HEK293 (cell line): ENCODE results near the gene YOD1.

ENCODE experiments used
- CTCF ChIA-PET: fragments of 350-600 bp; formaldehyde crosslinking; extraction: SDS; loops from one replicate; lab custom pipeline; 2021; ENCODE audit warnings: antibody characterized with exemption; lab: Yijun Ruan, JAX
- POLR2A ChIA-PET: fragments of 300-600 bp; formaldehyde crosslinking; extraction: SDS; loops from one replicate; lab custom pipeline; 2020; ENCODE audit warnings: antibody characterized with exemption, inconsistent platforms; lab: Yijun Ruan, JAX
- H3K27ac ChIP-seq: fragments of 200-500 bp; sonication (Bioruptor generic); 2 replicates; pipeline ENCODE4 v1.5.1; 2014; ENCODE audit warnings: low read depth, low read length, control low read depth, inconsistent platforms; ENCODE audit errors: extremely low read depth
- H3K36me3 ChIP-seq, 2 experiments: fragments of 200-500 bp in 1 of 2; sonication (Bioruptor generic) in 1 of 2; 1 replicate in 1 of 2; 2 replicates in 1 of 2; pipeline ENCODE4 v1.5.1; 2014 to 2017; ENCODE audit warnings: inconsistent platforms in 2 of 2, low read length in 2 of 2; ENCODE audit not compliant: control insufficient read depth in 2 of 2, insufficient read depth in 1 of 2
- H3K4me1 ChIP-seq: fragments of 200-500 bp; sonication (Bioruptor generic); 2 replicates; pipeline ENCODE4 v1.5.1; 2014; ENCODE audit warnings: mild to moderate bottlenecking, low read length, inconsistent platforms; ENCODE audit not compliant: control insufficient read depth, insufficient read depth
- H3K4me3 ChIP-seq: 2 replicates; pipeline ENCODE4 v1.5.1; 2011; ENCODE audit warnings: low read depth, mild to moderate bottlenecking, control low read depth, low read length, moderate library complexity
- H3K9me3 ChIP-seq: fragments of 200-500 bp; sonication (Bioruptor generic); 2 replicates; pipeline ENCODE4 v1.5.1; 2014; ENCODE audit warnings: low read depth, low read length, inconsistent platforms; ENCODE audit not compliant: control insufficient read depth, insufficient read depth
- ATF2 ChIP-seq: fragments of 450-650 bp; formaldehyde crosslinking; IDR thresholded peaks from 2 replicates; pipeline ENCODE4 v1.5.1; 2016; ENCODE audit warnings: missing biosample characterization, missing genetic modification characterization, low read depth
- GLIS1 ChIP-seq: fragments of 450-650 bp; formaldehyde crosslinking; IDR thresholded peaks from 2 replicates; pipeline ENCODE4 v1.5.1; 2016; ENCODE audit warnings: missing biosample characterization, missing genetic modification characterization
- MZF1 ChIP-seq: fragments of 450-650 bp; formaldehyde crosslinking; IDR thresholded peaks from 2 replicates; pipeline ENCODE4 v1.5.1; 2017; ENCODE audit warnings: missing biosample characterization, missing genetic modification characterization, borderline replicate concordance
- PATZ1 ChIP-seq: fragments of 450-650 bp; formaldehyde crosslinking; IDR thresholded peaks from 2 replicates; pipeline ENCODE4 v1.5.1; 2016; ENCODE audit warnings: missing biosample characterization, missing genetic modification characterization
- ZBTB17 ChIP-seq: fragments of 450-650 bp; formaldehyde crosslinking; IDR thresholded peaks from 2 replicates; pipeline ENCODE4 v1.5.1; 2016; ENCODE audit warnings: missing biosample characterization, missing genetic modification characterization
- ZBTB20 ChIP-seq: fragments of 450-650 bp; formaldehyde crosslinking; IDR thresholded peaks from 2 replicates; pipeline ENCODE4 v1.5.1; 2016; ENCODE audit warnings: missing biosample characterization, missing genetic modification characterization
- ZBTB21 ChIP-seq: fragments of 450-650 bp; formaldehyde crosslinking; IDR thresholded peaks from 2 replicates; pipeline ENCODE4 v1.5.1; 2017; ENCODE audit warnings: missing biosample characterization, missing genetic modification characterization
- ZBTB48 ChIP-seq: fragments of 450-650 bp; formaldehyde crosslinking; IDR thresholded peaks from 2 replicates; pipeline ENCODE4 v1.5.1; 2016; ENCODE audit warnings: missing biosample characterization, missing genetic modification characterization
- ZBTB7A ChIP-seq: fragments of 450-650 bp; formaldehyde crosslinking; IDR thresholded peaks from 2 replicates; pipeline ENCODE4 v1.5.1; 2016; ENCODE audit warnings: low read depth, missing biosample characterization, missing genetic modification characterization
- ZBTB8A ChIP-seq: fragments of 450-650 bp; formaldehyde crosslinking; IDR thresholded peaks from 2 replicates; pipeline ENCODE4 v1.5.1; 2016; ENCODE audit warnings: missing biosample characterization, missing genetic modification characterization
- ZFP37 ChIP-seq: fragments of 450-650 bp; formaldehyde crosslinking; IDR thresholded peaks from 2 replicates; pipeline ENCODE4 v1.5.1; 2016; ENCODE audit warnings: missing biosample characterization, missing genetic modification characterization
- ZFP69B ChIP-seq: fragments of 450-650 bp; formaldehyde crosslinking; IDR thresholded peaks from 2 replicates; pipeline ENCODE4 v1.5.1; 2016; ENCODE audit warnings: missing biosample characterization, missing genetic modification characterization
- ZIC2 ChIP-seq: fragments of 450-650 bp; formaldehyde crosslinking; IDR thresholded peaks from 2 replicates; pipeline ENCODE4 v1.5.1; 2016; ENCODE audit warnings: missing biosample characterization, missing genetic modification characterization
- ZNF175 ChIP-seq: fragments of 450-650 bp; formaldehyde crosslinking; IDR thresholded peaks from 2 replicates; pipeline ENCODE4 v1.5.1; 2016; ENCODE audit warnings: missing biosample characterization, missing genetic modification characterization
- ZNF335 ChIP-seq: fragments of 450-650 bp; formaldehyde crosslinking; conservative IDR thresholded peaks from 2 replicates; pipeline ENCODE4 v1.5.1; 2016; ENCODE audit warnings: missing biosample characterization, missing genetic modification characterization
- ZNF501 ChIP-seq: fragments of 450-650 bp; formaldehyde crosslinking; IDR thresholded peaks from 2 replicates; pipeline ENCODE4 v1.5.1; 2016; ENCODE audit warnings: missing biosample characterization, missing genetic modification characterization
- ZNF518A ChIP-seq: fragments of 450-650 bp; formaldehyde crosslinking; conservative IDR thresholded peaks from 2 replicates; pipeline ENCODE4 v1.5.1; 2016; ENCODE audit warnings: low read depth, missing biosample characterization, missing genetic modification characterization
- ZNF585B ChIP-seq: fragments of 450-650 bp; formaldehyde crosslinking; IDR thresholded peaks from 2 replicates; pipeline ENCODE4 v1.5.1; 2016; ENCODE audit warnings: missing biosample characterization, missing genetic modification characterization
- ZNF596 ChIP-seq: fragments of 450-650 bp; IDR thresholded peaks from 2 replicates; pipeline ENCODE4 v1.5.0; 2018; ENCODE audit warnings: missing biosample characterization, mild to moderate bottlenecking, missing genetic modification characterization, moderate library complexity
- ZNF629 ChIP-seq: fragments of 450-650 bp; formaldehyde crosslinking; IDR thresholded peaks from 2 replicates; pipeline ENCODE4 v1.5.1; 2017; ENCODE audit warnings: missing biosample characterization, missing genetic modification characterization
- ZNF645 ChIP-seq: fragments of 450-650 bp; formaldehyde crosslinking; IDR thresholded peaks from 2 replicates; pipeline ENCODE4; 2016; ENCODE audit warnings: missing biosample characterization, missing genetic modification characterization
- ZNF692 ChIP-seq: fragments of 450-650 bp; formaldehyde crosslinking; IDR thresholded peaks from 2 replicates; pipeline ENCODE4 v1.5.1; 2016; ENCODE audit warnings: missing biosample characterization, missing genetic modification characterization
- ZNF704 ChIP-seq: fragments of 450-650 bp; formaldehyde crosslinking; IDR thresholded peaks from 2 replicates; pipeline ENCODE4 v1.5.1; 2016; ENCODE audit warnings: missing biosample characterization, missing genetic modification characterization
- ZNF777 ChIP-seq: fragments of 450-650 bp; formaldehyde crosslinking; IDR thresholded peaks from 2 replicates; pipeline ENCODE4 v1.5.1; 2017; ENCODE audit warnings: missing biosample characterization, missing genetic modification characterization, borderline replicate concordance
- ZSCAN30 ChIP-seq: fragments of 450-650 bp; IDR thresholded peaks from 2 replicates; pipeline ENCODE4 v1.5.1; 2018; ENCODE audit warnings: missing biosample characterization, mild to moderate bottlenecking, missing genetic modification characterization, moderate library complexity

Gene YOD1

GRCh38 chr1:207051191-207051943 lies at the start of gene YOD1:
Gene YOD1, minus strand, starts transcription at chr1:207051208. Its CDS starts 178 bp downstream, at chr1:207051030.
- ChIA-PET CTCF (interaction anchor here (0.7 to 3.2 kb wide), 2 partner anchors 23 to 208 kb away, joined by 3 to 25 read pairs; no protein-coding TSS in a partner anchor), POLR2A (no interaction called here)
- Histone ChIP-seq H3K36me3 (peaks cover 0 to 26% of the 10 kb centered on the region in 2 experiments; a peak in 1 of 3 replicates), H3K27ac (peak within 1 kb of the TSS; percentile 73), H3K9me3 (no peaks in the 10 kb centered on the region), H3K4me1 (no peaks in the 10 kb centered on the region; the same call in 1 of the 2 replicates), H3K4me3 (peak within 1 kb of the TSS; percentile 94)
- TF ChIP-seq ZIC2 (tag by site-specific recombination) (no peak), ZBTB48 (tag by site-specific recombination) (peak; percentile 38; the same call in 1 of the 2 replicates), ZNF704 (tag by site-specific recombination) (no peak), ZNF645 (tag by site-specific recombination) (no peak), ZNF692 (tag by site-specific recombination) (peak; percentile 85; the same call in 1 of the 2 replicates), ZNF629 (tag by site-specific recombination) (peak; percentile 72; the same call in 1 of the 2 replicates), GLIS1 (peak; percentile 44), ZBTB17 (0 out of 2 replicates have a peak, but pooled peaks have one; percentile 18), MZF1 (no peak), ZNF175 (tag by site-specific recombination) (no peak), ZNF335 (tag by site-specific recombination) (no peak; the same call in 1 of the 2 replicates), ZBTB20 (peak; percentile 92), ZFP69B (peak; percentile 82), ZNF501 (tag by site-specific recombination) (0 out of 2 replicates have a peak, but pooled peaks have one; percentile 41), PATZ1 (tag by site-specific recombination) (0 out of 2 replicates have a peak, but pooled peaks have one; percentile 36), ZNF596 (tag by site-specific recombination) (no peak), ZBTB8A (0 out of 2 replicates have a peak, but pooled peaks have one; percentile 4), ZFP37 (tag by site-specific recombination) (peak; percentile 30; the same call in 1 of the 2 replicates), ZSCAN30 (no peak), ZNF585B (no peak), ZBTB21 (tag by site-specific recombination) (no peak), ZNF518A (tag by site-specific recombination) (0 out of 2 replicates have a peak, but pooled peaks have one; percentile 10), ZNF777 (tag by site-specific recombination) (no peak), ATF2 (tag by site-specific recombination) (peak; percentile 42; the same call in 1 of the 2 replicates), ZBTB7A (no peak)
